Subcutaneous adipose tissue (tissue), 4 donors: ENCODE data around the gene SOX2. TPM values are rescaled to one million over a fixed set of nuclear protein-coding genes. Genes with fewer than 3 reads are reported as not detected.

ENCODE experiments used
- total RNA-seq, 4 donors: library from RNA; depleted of rRNA; stranded (reverse); fragments of >200 nt; gene quantifications; one replicate each; pipeline ENCODE4 v1.1.0, GENCODE V29; 2016
- TF ChIP-seq, protein P1 (sequence below): fragments of 450-650 bp; IDR thresholded peaks from one replicate; pipeline ENCODE4 v1.5.1; 2016; ENCODE audit warnings: low read depth, mild to moderate bottlenecking, control low read depth, antibody characterized with exemption, moderate library complexity

SOX2 gene
- total RNA-seq, 4 donors from 2014 or later = 0.38 TPM; not detected in 3

DNA sequence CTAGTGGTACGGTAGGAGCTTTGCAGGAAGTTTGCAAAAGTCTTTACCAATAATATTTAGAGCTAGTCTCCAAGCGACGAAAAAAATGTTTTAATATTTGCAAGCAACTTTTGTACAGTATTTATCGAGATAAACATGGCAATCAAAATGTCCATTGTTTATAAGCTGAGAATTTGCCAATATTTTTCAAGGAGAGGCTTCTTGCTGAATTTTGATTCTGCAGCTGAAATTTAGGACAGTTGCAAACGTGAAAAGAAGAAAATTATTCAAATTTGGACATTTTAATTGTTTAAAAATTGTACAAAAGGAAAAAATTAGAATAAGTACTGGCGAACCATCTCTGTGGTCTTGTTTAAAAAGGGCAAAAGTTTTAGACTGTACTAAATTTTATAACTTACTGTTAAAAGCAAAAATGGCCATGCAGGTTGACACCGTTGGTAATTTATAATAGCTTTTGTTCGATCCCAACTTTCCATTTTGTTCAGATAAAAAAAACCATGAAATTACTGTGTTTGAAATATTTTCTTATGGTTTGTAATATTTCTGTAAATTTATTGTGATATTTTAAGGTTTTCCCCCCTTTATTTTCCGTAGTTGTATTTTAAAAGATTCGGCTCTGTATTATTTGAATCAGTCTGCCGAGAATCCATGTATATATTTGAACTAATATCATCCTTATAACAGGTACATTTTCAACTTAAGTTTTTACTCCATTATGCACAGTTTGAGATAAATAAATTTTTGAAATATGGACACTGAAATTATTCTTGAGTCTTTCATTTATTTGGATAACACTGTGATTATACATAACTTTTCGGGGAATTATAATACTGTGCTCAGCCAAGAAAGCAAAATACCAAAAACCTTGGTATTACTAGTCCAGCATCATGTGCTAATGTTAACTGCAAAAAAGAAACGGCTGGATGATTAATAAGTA is 2.2 kb downstream of the SOX2 start:
- TF ChIP-seq, protein P1, sequence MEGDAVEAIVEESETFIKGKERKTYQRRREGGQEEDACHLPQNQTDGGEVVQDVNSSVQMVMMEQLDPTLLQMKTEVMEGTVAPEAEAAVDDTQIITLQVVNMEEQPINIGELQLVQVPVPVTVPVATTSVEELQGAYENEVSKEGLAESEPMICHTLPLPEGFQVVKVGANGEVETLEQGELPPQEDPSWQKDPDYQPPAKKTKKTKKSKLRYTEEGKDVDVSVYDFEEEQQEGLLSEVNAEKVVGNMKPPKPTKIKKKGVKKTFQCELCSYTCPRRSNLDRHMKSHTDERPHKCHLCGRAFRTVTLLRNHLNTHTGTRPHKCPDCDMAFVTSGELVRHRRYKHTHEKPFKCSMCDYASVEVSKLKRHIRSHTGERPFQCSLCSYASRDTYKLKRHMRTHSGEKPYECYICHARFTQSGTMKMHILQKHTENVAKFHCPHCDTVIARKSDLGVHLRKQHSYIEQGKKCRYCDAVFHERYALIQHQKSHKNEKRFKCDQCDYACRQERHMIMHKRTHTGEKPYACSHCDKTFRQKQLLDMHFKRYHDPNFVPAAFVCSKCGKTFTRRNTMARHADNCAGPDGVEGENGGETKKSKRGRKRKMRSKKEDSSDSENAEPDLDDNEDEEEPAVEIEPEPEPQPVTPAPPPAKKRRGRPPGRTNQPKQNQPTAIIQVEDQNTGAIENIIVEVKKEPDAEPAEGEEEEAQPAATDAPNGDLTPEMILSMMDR = no peak

DNA sequence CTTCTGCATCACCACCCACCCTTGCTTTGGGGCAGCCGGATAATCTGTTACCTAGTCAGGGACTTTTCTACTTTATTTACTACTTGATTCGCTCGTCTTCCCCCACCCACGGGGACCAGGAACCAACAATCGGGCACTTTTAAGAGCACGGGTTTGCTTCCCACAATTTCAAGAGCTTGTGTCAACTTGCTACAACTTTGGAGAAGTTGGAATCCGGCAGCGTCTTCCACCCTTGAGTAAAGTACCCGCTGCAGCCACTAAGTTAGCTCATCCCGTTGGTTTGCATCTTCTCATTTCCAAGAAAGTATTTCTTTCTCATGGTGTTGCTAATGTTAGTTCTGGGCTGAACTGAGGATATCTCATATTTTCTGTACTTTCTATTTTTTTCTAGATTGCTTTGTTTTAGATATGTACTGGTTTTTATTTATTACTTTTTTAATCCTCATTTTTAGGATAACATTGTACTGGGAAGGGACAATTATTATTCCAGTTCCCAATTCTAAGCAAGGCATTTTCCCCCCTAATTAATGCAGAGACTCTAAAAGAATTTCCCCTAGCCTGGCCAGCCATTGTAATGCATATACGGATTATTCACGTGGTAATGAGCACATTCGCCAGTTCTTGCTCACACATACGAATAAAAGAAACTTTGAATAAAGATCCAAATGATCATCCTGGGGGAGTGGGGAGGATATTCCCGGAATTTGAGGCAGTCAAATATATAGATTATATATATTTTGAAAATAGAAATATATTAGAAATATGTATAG is 4.0 kb downstream of the SOX2 start:
- TF ChIP-seq, protein P1 = no peak

DNA sequence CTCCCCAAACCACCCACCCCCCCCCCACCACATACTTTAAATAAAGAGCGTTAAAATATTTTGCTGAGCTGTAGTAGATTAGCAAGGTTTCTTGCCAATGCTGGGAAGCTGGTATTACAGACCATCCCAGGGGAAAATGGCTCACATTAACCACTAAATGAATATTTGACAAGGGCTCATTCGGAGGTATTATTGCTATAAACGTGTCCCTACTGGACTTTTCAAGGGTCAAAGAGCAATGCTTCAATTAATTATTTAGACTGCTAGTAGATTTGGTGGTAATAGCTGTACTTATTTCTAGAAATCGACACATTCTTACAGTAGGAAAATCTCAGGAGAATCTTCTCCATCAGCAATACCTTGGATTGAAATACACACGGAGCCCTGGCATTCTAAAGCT is 5.2 kb downstream of the SOX2 start:
- TF ChIP-seq, protein P1 = no peak

DNA sequence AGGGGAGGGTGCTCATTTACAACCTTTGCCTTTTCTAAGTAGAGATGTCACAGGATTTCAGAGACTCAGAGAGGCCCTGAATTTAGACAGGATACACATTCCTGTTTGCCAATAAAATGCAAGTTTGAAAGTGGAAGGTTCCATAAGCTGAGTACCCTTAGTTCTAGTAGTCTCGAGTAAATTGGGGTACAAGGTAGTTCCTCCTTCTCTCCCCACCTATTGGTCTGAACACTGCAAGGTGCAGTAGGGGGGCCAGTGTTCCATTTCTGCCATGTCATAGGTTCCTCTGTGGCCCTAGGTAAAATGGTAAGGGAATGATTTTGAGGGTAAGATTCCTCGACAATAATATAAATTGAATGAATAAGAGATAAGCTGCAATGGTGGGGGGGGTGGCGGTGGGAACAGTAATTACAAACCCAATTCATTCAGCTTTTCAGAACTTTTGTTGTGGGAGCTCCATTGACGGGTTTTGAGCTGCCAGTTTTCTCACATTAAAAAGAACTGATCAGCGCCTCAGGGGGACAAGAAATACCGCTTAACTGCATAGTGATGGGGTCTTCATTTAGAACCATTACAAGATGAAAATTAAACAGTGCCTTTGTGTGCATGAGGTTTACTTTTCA is 5.9 kb downstream of the SOX2 start:
- TF ChIP-seq, protein P1 = no peak

DNA sequence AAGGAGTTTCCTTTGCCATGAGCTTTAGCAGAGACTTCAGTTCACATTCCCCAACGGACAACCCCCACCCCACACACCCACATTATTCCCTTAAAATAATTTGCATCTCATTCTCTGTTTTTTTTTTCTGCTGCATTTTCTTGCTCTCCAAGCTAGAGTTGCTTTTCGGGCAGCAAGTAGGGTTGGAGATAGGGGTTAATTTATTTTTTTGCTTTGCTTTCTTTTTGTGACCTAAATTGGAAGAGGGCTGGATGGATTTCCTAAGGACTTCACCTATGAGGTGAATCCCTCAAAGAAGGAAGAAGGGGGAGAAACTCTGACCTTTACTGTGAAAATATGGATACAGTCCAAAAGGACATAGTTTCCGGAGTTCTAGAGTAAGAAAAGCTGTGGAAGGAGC is 6.6 kb downstream of the SOX2 start:
- TF ChIP-seq, protein P1 = no peak

DNA sequence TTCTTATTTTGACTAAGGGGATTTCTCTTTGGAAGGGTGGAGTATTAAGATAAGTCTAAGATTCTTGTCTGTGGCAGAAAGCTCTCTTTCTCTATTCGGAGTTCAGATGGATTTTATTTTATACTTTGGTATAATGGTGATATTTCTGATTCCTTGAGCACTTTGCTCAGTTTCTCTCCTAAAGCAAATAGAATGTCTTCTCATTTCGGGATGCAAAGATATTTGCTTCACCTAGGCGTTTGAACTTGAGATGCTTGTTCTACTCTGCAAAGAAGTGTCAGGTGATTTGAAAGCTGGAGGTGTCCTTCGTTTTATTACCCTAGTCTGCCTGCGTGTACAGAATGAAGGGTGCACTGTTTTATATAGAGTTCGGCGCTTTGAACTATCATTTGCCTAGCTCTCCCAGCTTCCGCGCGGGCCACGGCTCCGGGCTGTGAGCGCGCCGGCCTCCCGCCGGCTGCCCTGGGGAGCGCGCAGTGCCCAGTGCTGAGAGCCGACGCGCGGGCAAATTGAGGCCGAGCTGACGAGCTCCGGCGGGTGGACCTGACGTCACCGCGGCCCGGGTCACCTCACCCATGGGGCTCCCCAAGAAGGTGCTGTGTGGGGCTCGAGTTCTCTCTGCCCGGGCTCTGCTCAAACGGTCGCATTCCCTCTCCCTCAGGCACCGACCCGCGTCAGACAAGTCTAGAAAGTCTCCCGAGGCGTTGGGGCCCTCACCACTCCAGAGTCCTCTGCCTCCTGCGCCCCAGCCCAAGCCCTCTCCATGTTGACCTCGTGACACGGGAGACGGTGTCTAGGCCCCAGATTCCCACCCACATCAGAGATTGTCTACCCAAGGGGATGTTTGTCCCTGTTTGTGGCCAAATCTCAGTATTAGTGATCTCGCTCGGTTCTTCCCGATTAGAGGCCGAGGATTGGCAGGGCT is 7.5 kb downstream of the SOX2 start:
- TF ChIP-seq, protein P1 = no peak
